Measurements from ENCODE around the gene NEK4.

- TF ChIP-seq ZNF639 (tag by site-specific recombination; IDR thresholded peaks at IDR 0.05) (no peak), ZNF518A (tag by site-specific recombination; conservative IDR thresholded peaks at IDR 0.05; ENCODE audit: low read depth) (no peak), YY1 (tag by site-specific recombination; IDR thresholded peaks at IDR 0.05) (no peak), MEIS1 (CRISPR knock-in tag; IDR thresholded peaks at IDR 0.05; ENCODE audit: borderline replicate concordance) (no peak), ZBTB21 (tag by site-specific recombination; IDR thresholded peaks at IDR 0.05) (no peak), ZNF501 (tag by site-specific recombination; IDR thresholded peaks at IDR 0.05) (no peak), PBX3 (CRISPR knock-in tag; IDR thresholded peaks at IDR 0.05) (no peak), CTCF (tag by site-specific recombination; IDR thresholded peaks at IDR 0.05) (no peak)
Measured at GRCh38 chr3:52719618-52720017, 51.1 kb downstream of the NEK4 start.
